Measurements from ENCODE around the gene CCDC170.

- TF ChIP-seq CTCF (IDR thresholded peaks at IDR 0.05), result no peak
- TF ChIP-seq POLR2A (IDR thresholded peaks at IDR 0.05), result no peak
- no peak for TF ChIP-seq EP300 (IDR thresholded peaks at IDR 0.05)
Observed at GRCh38 chr6:151624481-151624880, 130.7 kb downstream of the CCDC170 start.
